LNCAP (cell line): ENCODE results near the gene GPD1L.

Experiments used
- TF ChIP-seq, protein P1 (sequence below): fragments of 450-650 bp; IDR thresholded peaks from 2 replicates; pipeline ENCODE4 v1.5.1; 2017; ENCODE audit warnings: mild to moderate bottlenecking

The GPD1L gene

DNA sequence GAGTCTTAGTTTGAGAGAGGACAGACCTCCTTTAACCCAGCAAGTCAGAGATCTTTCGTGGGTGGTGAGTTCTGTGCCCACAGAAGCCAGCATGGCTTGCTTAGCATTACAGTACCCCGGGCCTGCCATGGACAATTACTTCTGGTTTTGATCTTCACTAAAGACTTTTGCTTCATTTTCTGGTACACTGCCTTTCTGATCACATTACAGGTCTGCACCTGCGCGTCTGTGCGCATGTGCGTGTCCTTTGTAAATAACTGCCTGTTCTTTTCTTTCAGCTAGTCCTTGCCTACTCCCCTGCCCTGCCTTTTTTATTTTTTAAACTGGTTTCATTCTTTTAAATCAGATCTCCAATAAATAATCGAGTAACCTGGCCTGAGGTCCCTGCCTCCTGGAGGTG lies 74.9 kb downstream of the GPD1L start:
- TF ChIP-seq, protein P1, sequence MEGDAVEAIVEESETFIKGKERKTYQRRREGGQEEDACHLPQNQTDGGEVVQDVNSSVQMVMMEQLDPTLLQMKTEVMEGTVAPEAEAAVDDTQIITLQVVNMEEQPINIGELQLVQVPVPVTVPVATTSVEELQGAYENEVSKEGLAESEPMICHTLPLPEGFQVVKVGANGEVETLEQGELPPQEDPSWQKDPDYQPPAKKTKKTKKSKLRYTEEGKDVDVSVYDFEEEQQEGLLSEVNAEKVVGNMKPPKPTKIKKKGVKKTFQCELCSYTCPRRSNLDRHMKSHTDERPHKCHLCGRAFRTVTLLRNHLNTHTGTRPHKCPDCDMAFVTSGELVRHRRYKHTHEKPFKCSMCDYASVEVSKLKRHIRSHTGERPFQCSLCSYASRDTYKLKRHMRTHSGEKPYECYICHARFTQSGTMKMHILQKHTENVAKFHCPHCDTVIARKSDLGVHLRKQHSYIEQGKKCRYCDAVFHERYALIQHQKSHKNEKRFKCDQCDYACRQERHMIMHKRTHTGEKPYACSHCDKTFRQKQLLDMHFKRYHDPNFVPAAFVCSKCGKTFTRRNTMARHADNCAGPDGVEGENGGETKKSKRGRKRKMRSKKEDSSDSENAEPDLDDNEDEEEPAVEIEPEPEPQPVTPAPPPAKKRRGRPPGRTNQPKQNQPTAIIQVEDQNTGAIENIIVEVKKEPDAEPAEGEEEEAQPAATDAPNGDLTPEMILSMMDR = no peak

GRCh38 chr3:32181796-32182195 lies 75.4 kb downstream of the GPD1L start:
- TF ChIP-seq, protein P1 = no peak

- TF ChIP-seq, protein P1 = no peak
These were observed 77.8 kb downstream of the GPD1L start for GRCh38 chr3:32184187-32184730.

- TF ChIP-seq, protein P1 = no peak
These were observed 79.7 kb downstream of the GPD1L start for GRCh38 chr3:32186097-32186496.

GRCh38 chr3:32186876-32187275 lies 80.5 kb downstream of the GPD1L start:
- TF ChIP-seq, protein P1 = no peak

GRCh38 chr3:32189693-32190092 lies 83.3 kb downstream of the GPD1L start:
- TF ChIP-seq, protein P1 = no peak

GRCh38 chr3:32193101-32193500 lies 86.7 kb downstream of the GPD1L start:
- TF ChIP-seq, protein P1 = no peak

- TF ChIP-seq, protein P1 = no peak
These were observed 88.2 kb downstream of the GPD1L start for GRCh38 chr3:32194653-32195052.
